Gastrocnemius medialis (tissue), 4 donors: ENCODE data around the gene CCDC185. TPM values are rescaled to one million over a fixed set of nuclear protein-coding genes. Genes with fewer than 3 reads are reported as not detected.

ENCODE experiments used
- ATAC-seq, 2 donors: fragments of 150-250 bp; one replicate each; pipeline ENCODE4 v1.9.1; 2016
- DNase-seq, 2 donors: peaks; one replicate each; pipeline ENCODE4 v3.0.0-alpha.2; 2019
- H3K27ac ChIP-seq, 4 donors: fragments of 200-600 bp; sonication (generic); 1 replicate in 1 of 4; 2 replicates in 3 of 4; pipeline ENCODE4 v1.5.1; 2016 to 2018; ENCODE audit warnings: mild to moderate bottlenecking in 2 of 4, moderate library complexity in 1 of 4
- H3K27me3 ChIP-seq, 3 donors: fragments of 200-600 bp; sonication (generic) in 2 of 3; 1 replicate in 1 of 3; 2 replicates in 2 of 3; pipeline versions ENCODE4 v1.5.1 to v1.6.0; 2016 to 2019; ENCODE audit warnings: mild to moderate bottlenecking in 1 of 3, moderate library complexity in 1 of 3
- H3K36me3 ChIP-seq, 2 donors: fragments of 200-600 bp; sonication (generic) in 1 of 2; one replicate each; pipeline ENCODE4 v1.5.1; 2017 to 2018
- H3K4me1 ChIP-seq, 2 donors: fragments of 200-600 bp; sonication (generic) in 1 of 2; one replicate each; pipeline ENCODE4 v1.5.1; 2016 to 2017; ENCODE audit warnings: mild to moderate bottlenecking in 2 of 2
- H3K4me3 ChIP-seq, 4 donors: fragments of 200-600 bp; sonication (generic) in 3 of 4; 1 replicate in 1 of 4; 2 replicates in 3 of 4; pipeline ENCODE4 v1.5.1; 2016 to 2019; ENCODE audit warnings: mild to moderate bottlenecking in 2 of 4
- H3K9me3 ChIP-seq, 3 donors: fragments of 200-600 bp; sonication (generic) in 2 of 3; 1 replicate in 1 of 3; 2 replicates in 2 of 3; pipeline ENCODE4 v1.5.1; 2016 to 2019
- CTCF ChIP-seq, 5 experiments: fragments of 450-650 bp in 3 of 5; fragments of 200-600 bp in 2 of 5; sonication (generic) in 2 of 5; IDR thresholded peaks in 4 of 5; conservative IDR thresholded peaks in 1 of 5; 1 replicate in 4 of 5; 2 replicates in 1 of 5; pipeline ENCODE4 v1.5.1; 2016 to 2019; ENCODE audit warnings: antibody characterized with exemption in 5 of 5, mild to moderate bottlenecking in 3 of 5, moderate library complexity in 3 of 5
- POLR2A ChIP-seq, 2 donors: fragments of 450-650 bp; IDR thresholded peaks; one replicate each; pipeline ENCODE4 v1.6.1; 2017; ENCODE audit warnings: antibody characterized with exemption in 2 of 2, mild to moderate bottlenecking in 2 of 2, moderate library complexity in 2 of 2
- in situ Hi-C, 4 donors: fragments of 200-750 bp; cut with MboI; loops; one replicate each; pipeline versions ENCODE4 v1.15.0 to v1.8.0; 2017; ENCODE audit warnings: low sequenced_read_pairs in 4 of 4
- intact Hi-C: fragments of 100-400 bp; cut with DNase I; formaldehyde crosslinking; loops from one replicate; pipeline ENCODE4 v1.15.1; 2023; ENCODE audit warnings: low total_unique reads
- total RNA-seq, 4 donors: library from RNA; depleted of rRNA; stranded (reverse); fragments of >200 nt; gene quantifications; one replicate each; pipeline versions ENCODE4 v1.1.0 to v1.2.3, GENCODE V29; 2016

The CCDC185 gene
- total RNA-seq, 4 donors from 2014 or later = not detected

GRCh38 chr1:223346311-223346710, 46.9 kb upstream of the CCDC185 start:
- ATAC-seq (no peak), DNase-seq (no peak)
- in situ Hi-C loops = no loop called here
- Histone ChIP-seq H3K4me3 (no peak overlapping the region), H3K27me3 (no peaks in the 10 kb centered on the region), H3K4me1 (peaks cover 0 to 14% of the 10 kb centered on the region in 2 donors), H3K27ac (no peak overlapping the region), H3K9me3 (no peaks in the 10 kb centered on the region), H3K36me3 (no peaks in the 10 kb centered on the region)
- intact Hi-C loops = no loop called here
- TF ChIP-seq CTCF (IDR thresholded peaks at IDR 0.05 in 4 of 5, conservative IDR thresholded peaks at IDR 0.05 in 1 of 5) = no peak

- intact Hi-C loops = no loop called here
Observed at GRCh38 chr1:223347583-223347982, 45.6 kb upstream of the CCDC185 start.

GRCh38 chr1:223348439-223348838, 44.8 kb upstream of the CCDC185 start:
- no peak overlapping the region for H3K4me3 ChIP-seq
- H3K36me3 ChIP-seq = no peaks in the 10 kb centered on the region
- ATAC-seq = no peak
- in situ Hi-C loops (no loop called here), intact Hi-C loops (no loop called here)
- DNase-seq = no peak
- H3K9me3 ChIP-seq = no peaks in the 10 kb centered on the region
- H3K27me3 ChIP-seq = no peaks in the 10 kb centered on the region
- TF ChIP-seq CTCF (IDR thresholded peaks at IDR 0.05 in 4 of 5, conservative IDR thresholded peaks at IDR 0.05 in 1 of 5) = no peak
- no peak for TF ChIP-seq POLR2A (IDR thresholded peaks at IDR 0.05)
- H3K27ac ChIP-seq = no peak overlapping the region
- peaks cover 0 to 11% of the 10 kb centered on the region in 2 donors for H3K4me1 ChIP-seq

More at GRCh38 chr1:223347583-223347982, 45.6 kb upstream of the CCDC185 start:
- Histone ChIP-seq H3K36me3 (no peaks in the 10 kb centered on the region), H3K9me3 (no peaks in the 10 kb centered on the region), H3K4me1 (peaks cover 0 to 11% of the 10 kb centered on the region in 2 donors), H3K4me3 (no peak overlapping the region), H3K27ac (no peak overlapping the region), H3K27me3 (no peaks in the 10 kb centered on the region)
- ATAC-seq = no peak
- in situ Hi-C loops = no loop called here
- DNase-seq = no peak
- no peak for TF ChIP-seq CTCF (IDR thresholded peaks at IDR 0.05 in 4 of 5, conservative IDR thresholded peaks at IDR 0.05 in 1 of 5)
- no peak for TF ChIP-seq POLR2A (IDR thresholded peaks at IDR 0.05)

- H3K9me3 ChIP-seq = no peaks in the 10 kb centered on the region
- no peak overlapping the region for H3K27ac ChIP-seq
- no peak for TF ChIP-seq POLR2A (IDR thresholded peaks at IDR 0.05)
- no peak for TF ChIP-seq CTCF (IDR thresholded peaks at IDR 0.05 in 4 of 5, conservative IDR thresholded peaks at IDR 0.05 in 1 of 5)
- H3K36me3 ChIP-seq = no peaks in the 10 kb centered on the region
- peaks cover 0 to 3% of the 10 kb centered on the region in 2 donors for H3K4me1 ChIP-seq
- no peak for ATAC-seq
- no peak overlapping the region for H3K4me3 ChIP-seq
- H3K27me3 ChIP-seq = no peaks in the 10 kb centered on the region
- no peak for DNase-seq
- intact Hi-C loops (no loop called here), in situ Hi-C loops (no loop called here)
Observed at GRCh38 chr1:223349241-223349640, 44.0 kb upstream of the CCDC185 start.

- H3K36me3 ChIP-seq = no peaks in the 10 kb centered on the region
- no peaks in the 10 kb centered on the region for H3K9me3 ChIP-seq
- DNase-seq (no peak), ATAC-seq (no peak)
- intact Hi-C loops = no loop called here
- no peak overlapping the region for H3K4me3 ChIP-seq
- H3K4me1 ChIP-seq = no peaks in the 10 kb centered on the region
- TF ChIP-seq CTCF (IDR thresholded peaks at IDR 0.05 in 4 of 5, conservative IDR thresholded peaks at IDR 0.05 in 1 of 5) (no peak), POLR2A (IDR thresholded peaks at IDR 0.05) (no peak)
- no peaks in the 10 kb centered on the region for H3K27me3 ChIP-seq
- H3K27ac ChIP-seq = no peak overlapping the region
- in situ Hi-C loops = no loop called here
Observed at GRCh38 chr1:223350361-223350908, 42.8 kb upstream of the CCDC185 start.
